WERI-Rb-1 (cell line): ENCODE results near the gene SLC45A3.

ENCODE experiments used
- DNase-seq: peaks from one replicate; pipeline ENCODE4 v3.0.0-alpha.2; 2020
- H3K27ac ChIP-seq: fragments of 250-450 bp; sonication (Bioruptor Pico); 2 replicates; pipeline ENCODE4 v1.5.1; 2020; ENCODE audit warnings: mild to moderate bottlenecking, moderate library complexity
- H3K27me3 ChIP-seq: fragments of 250-450 bp; sonication (Bioruptor Pico); 2 replicates; pipeline ENCODE4 v1.5.1; 2021; ENCODE audit warnings: mild to moderate bottlenecking, low read depth, moderate library complexity; ENCODE audit not compliant: insufficient read depth, severe bottlenecking
- H3K36me3 ChIP-seq: fragments of 250-450 bp; sonication (Bioruptor Pico); 2 replicates; pipeline ENCODE4 v1.5.1; 2020; ENCODE audit warnings: mild to moderate bottlenecking, moderate library complexity
- H3K4me3 ChIP-seq: 2 replicates; pipeline ENCODE4 v1.5.1; 2011; ENCODE audit warnings: low read depth, mild to moderate bottlenecking, control low read depth, low read length
- H3K9me3 ChIP-seq: fragments of 250-450 bp; sonication (Bioruptor Pico); 2 replicates; pipeline ENCODE4 v1.5.1; 2021; ENCODE audit warnings: mild to moderate bottlenecking, moderate library complexity; ENCODE audit not compliant: severe bottlenecking
- CTCF ChIP-seq: IDR thresholded peaks from 2 replicates; pipeline ENCODE4 v1.5.1; 2011; ENCODE audit warnings: low read depth, mild to moderate bottlenecking, control low read depth, inconsistent platforms, low read length

SLC45A3 gene

DNA sequence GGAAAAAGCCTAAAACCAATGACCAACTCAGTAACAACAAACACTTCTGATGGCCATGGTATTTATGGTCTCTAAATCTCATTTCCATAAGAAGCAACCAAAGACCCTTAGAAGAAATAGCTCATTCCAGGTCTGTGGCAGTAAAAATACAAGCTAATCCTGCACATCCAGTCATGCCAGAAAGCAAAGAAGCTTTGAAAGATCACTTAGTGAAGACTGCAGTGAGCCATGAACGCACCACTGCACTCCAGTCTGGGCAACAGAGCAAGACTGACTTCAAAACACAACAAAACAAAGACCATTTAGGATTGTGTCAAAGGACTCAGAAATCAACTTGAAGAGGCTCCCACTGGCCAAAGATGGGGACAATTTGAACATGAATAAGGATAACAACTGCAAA is 30.1 kb downstream of the SLC45A3 start:
- no peak overlapping the region for H3K27ac ChIP-seq
- no peaks in the 10 kb centered on the region for H3K27me3 ChIP-seq
- no peak for TF ChIP-seq CTCF
- DNase-seq, result no peak
- H3K9me3 ChIP-seq, result no peaks in the 10 kb centered on the region
- no peak overlapping the region for H3K4me3 ChIP-seq
- peaks cover 19% of the 10 kb centered on the region for H3K36me3 ChIP-seq

- no peaks in the 10 kb centered on the region for H3K27me3 ChIP-seq
These were observed 34.8 kb downstream of the SLC45A3 start for GRCh38 chr1:205645519-205645918.

GRCh38 chr1:205642679-205643307 is 37.5 kb downstream of the SLC45A3 start:
- no peak overlapping the region for H3K27ac ChIP-seq
- TF ChIP-seq CTCF, result no peak
- no peaks in the 10 kb centered on the region for H3K27me3 ChIP-seq
- H3K4me3 ChIP-seq, result no peak overlapping the region
- H3K36me3 ChIP-seq, result peaks cover 4% of the 10 kb centered on the region; the same call in 1 of the 2 replicates
- no peaks in the 10 kb centered on the region for H3K9me3 ChIP-seq
- DNase-seq, result no peak

More at GRCh38 chr1:205645519-205645918, 34.8 kb downstream of the SLC45A3 start:
- Histone ChIP-seq H3K9me3 (no peaks in the 10 kb centered on the region), H3K4me3 (no peak overlapping the region), H3K36me3 (peaks cover 10% of the 10 kb centered on the region), H3K27ac (no peak overlapping the region)
- no peak for TF ChIP-seq CTCF
- DNase-seq, result no peak

DNA sequence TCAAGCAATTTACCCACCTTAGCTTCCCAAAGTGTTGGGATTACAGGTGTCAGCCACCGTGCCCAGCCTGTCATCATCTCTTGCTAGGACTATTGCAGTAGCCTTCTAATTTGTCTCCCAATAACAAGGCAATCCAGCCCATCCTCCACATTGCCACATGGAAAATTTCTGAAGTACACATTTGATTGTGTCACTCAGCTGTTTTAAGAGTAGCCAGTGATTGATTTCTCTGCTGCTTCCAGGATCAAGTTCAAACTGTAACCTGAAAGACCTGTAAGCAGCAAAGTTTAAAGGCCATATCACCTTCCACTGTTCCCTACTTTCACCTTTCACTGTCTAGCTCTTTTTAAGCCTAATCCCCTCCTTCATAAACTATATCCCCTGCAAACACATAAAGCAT is 40.7 kb downstream of the SLC45A3 start:
- Histone ChIP-seq H3K27me3 (no peaks in the 10 kb centered on the region), H3K27ac (no peak overlapping the region), H3K36me3 (no peaks in the 10 kb centered on the region), H3K4me3 (no peak overlapping the region), H3K9me3 (no peaks in the 10 kb centered on the region)
- TF ChIP-seq CTCF, result no peak
- DNase-seq, result no peak

- DNase-seq, result no peak
- H3K9me3 ChIP-seq, result no peaks in the 10 kb centered on the region
- no peak for TF ChIP-seq CTCF
- H3K27me3 ChIP-seq, result no peaks in the 10 kb centered on the region
- H3K27ac ChIP-seq, result no peak overlapping the region
- no peaks in the 10 kb centered on the region for H3K36me3 ChIP-seq
- no peak overlapping the region for H3K4me3 ChIP-seq
These were observed 42.3 kb downstream of the SLC45A3 start for GRCh38 chr1:205637854-205638468.
